ENCODE results near the gene PPAT. TPM values are rescaled to one million over a fixed set of nuclear protein-coding genes. Genes with fewer than 3 reads are reported as not detected.

Gene PPAT
- total RNA-seq, 2 donors from 2014 or later: 7.0 to 12.2 TPM

DNA sequence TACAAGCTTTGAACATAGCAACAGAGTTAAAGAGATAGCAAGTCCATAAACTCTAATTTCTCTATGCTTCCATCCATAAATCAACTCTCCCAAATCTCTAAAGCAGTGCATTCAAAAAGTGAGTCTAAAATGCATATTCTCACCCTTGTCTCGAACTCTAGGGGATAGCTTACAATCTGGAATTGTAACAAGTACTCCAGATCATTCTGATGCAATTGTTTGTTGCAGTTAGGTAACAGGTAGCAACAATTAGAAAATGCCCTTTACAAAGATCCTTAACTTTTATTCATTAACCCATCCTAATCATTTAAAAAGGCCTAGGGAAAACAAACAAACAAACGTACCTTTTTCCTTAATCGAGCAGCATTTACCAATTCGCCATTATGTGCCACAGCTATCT is 29.3 kb downstream of the PPAT start:
- Histone ChIP-seq H3K27ac (no peak overlapping the region), H3K4me1 (replicated peaks) (no peaks in the 10 kb centered on the region), H3K27me3 (replicated peaks; ENCODE audit: insufficient read depth) (no peaks in the 10 kb centered on the region), H3K36me3 (no peaks in the 10 kb centered on the region), H3K4me3 (no peak overlapping the region), H3K9me3 (no peaks in the 10 kb centered on the region)
- WGBS: 90% methylated on average over 4 of the region's 4 CpGs
- no peak for DNase-seq (ENCODE audit: low spot score)
- TF ChIP-seq CTCF (IDR thresholded peaks at IDR 0.05): no peak
- TF ChIP-seq POLR2A (IDR thresholded peaks at IDR 0.05): no peak
- TF ChIP-seq POLR2AphosphoS5 (IDR thresholded peaks at IDR 0.05): no peak
- intact Hi-C loops (cut with DNase I): no loop called here

DNA sequence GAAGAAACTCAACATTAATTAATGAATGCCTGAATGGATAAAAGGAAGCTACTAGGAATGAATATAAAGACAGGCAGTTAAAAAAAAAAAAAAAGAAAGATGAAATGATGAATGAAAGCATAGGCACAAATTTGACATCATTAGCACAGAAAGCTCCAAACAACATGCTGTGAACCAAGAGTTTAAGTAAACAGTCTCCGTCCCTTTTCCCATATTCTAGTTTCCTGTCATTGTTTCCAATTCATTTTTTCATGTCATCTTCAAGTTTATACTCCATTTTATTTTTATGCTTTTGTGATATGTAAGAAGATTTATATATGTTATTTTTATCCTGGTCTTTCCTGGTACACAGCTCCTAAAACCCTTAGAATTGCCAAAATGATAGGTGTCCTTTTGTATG is 30.4 kb downstream of the PPAT start:
- WGBS: 89% methylated on average over 1 of the region's 1 CpG

DNA sequence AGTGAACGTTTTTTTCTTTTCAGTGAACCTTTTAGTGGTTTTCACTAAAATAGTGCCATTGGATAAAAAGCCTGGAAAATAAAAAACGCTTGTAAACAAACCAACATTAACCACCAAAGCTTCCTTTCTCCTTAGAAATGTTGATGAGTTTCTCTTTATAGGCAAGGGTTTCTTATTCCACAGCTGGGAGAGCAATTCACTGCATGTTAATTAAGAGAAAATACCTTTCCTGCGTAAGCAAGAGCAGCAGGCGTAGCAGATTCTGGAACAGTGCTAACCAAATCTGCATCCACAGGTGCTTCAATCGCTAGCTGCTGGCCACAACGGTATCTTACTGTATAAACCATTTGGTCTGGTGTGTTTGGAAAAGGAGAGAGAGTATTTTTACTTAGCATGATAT is 34.9 kb downstream of the PPAT start:
- H3K27me3 ChIP-seq (replicated peaks; ENCODE audit: insufficient read depth): no peaks in the 10 kb centered on the region
- 84% methylated on average over 6 of the region's 6 CpGs for WGBS
- no peak overlapping the region for H3K27ac ChIP-seq
- intact Hi-C loops (cut with DNase I): no loop called here
- TF ChIP-seq POLR2A (IDR thresholded peaks at IDR 0.05) (no peak), CTCF (IDR thresholded peaks at IDR 0.05) (no peak), POLR2AphosphoS5 (IDR thresholded peaks at IDR 0.05) (no peak)
- no peak overlapping the region for H3K4me3 ChIP-seq
- H3K9me3 ChIP-seq: no peaks in the 10 kb centered on the region
- no peaks in the 10 kb centered on the region for H3K4me1 ChIP-seq (replicated peaks)
- no peak for DNase-seq (ENCODE audit: low spot score)
- H3K36me3 ChIP-seq: no peaks in the 10 kb centered on the region

More for the DNA sequence above, 30.4 kb downstream of the PPAT start:
- Histone ChIP-seq H3K4me3 (no peak overlapping the region), H3K9me3 (no peaks in the 10 kb centered on the region), H3K27me3 (replicated peaks; ENCODE audit: insufficient read depth) (no peaks in the 10 kb centered on the region), H3K27ac (no peak overlapping the region), H3K36me3 (no peaks in the 10 kb centered on the region), H3K4me1 (replicated peaks) (no peaks in the 10 kb centered on the region)
- no peak for TF ChIP-seq POLR2AphosphoS5 (IDR thresholded peaks at IDR 0.05)
- intact Hi-C loops (cut with DNase I): no loop called here
- no peak for DNase-seq (ENCODE audit: low spot score)

- TF ChIP-seq CTCF (IDR thresholded peaks at IDR 0.05): no peak
- no peak for TF ChIP-seq POLR2A (IDR thresholded peaks at IDR 0.05)
- TF ChIP-seq POLR2AphosphoS5 (IDR thresholded peaks at IDR 0.05): no peak
- Histone ChIP-seq H3K4me3 (no peak overlapping the region), H3K4me1 (replicated peaks) (no peaks in the 10 kb centered on the region), H3K27ac (no peak overlapping the region), H3K36me3 (no peaks in the 10 kb centered on the region), H3K9me3 (no peaks in the 10 kb centered on the region), H3K27me3 (replicated peaks; ENCODE audit: insufficient read depth) (no peaks in the 10 kb centered on the region)
- WGBS: 95% methylated on average over 8 of the region's 8 CpGs
- intact Hi-C loops (cut with DNase I): no loop called here
- no peak for DNase-seq (ENCODE audit: low spot score)
Measured at GRCh38 chr4:56391270-56391669, 44.1 kb downstream of the PPAT start.

GRCh38 chr4:56389558-56389957 is 45.9 kb downstream of the PPAT start:
- no peaks in the 10 kb centered on the region for H3K27me3 ChIP-seq (replicated peaks; ENCODE audit: insufficient read depth)
- no peaks in the 10 kb centered on the region for H3K36me3 ChIP-seq
- TF ChIP-seq POLR2A (IDR thresholded peaks at IDR 0.05) (no peak), CTCF (IDR thresholded peaks at IDR 0.05) (no peak), POLR2AphosphoS5 (IDR thresholded peaks at IDR 0.05) (no peak)
- intact Hi-C loops (cut with DNase I): no loop called here
- no peak overlapping the region for H3K4me3 ChIP-seq
- H3K27ac ChIP-seq: no peak overlapping the region
- H3K9me3 ChIP-seq: no peaks in the 10 kb centered on the region
- DNase-seq (ENCODE audit: low spot score): no peak
- WGBS: 32% methylated on average over 1 of the region's 1 CpG
- no peaks in the 10 kb centered on the region for H3K4me1 ChIP-seq (replicated peaks)

All from prostate gland (tissue), 2 donors.